C4-2B (cell line): ENCODE results near the gene RGP1.

ENCODE experiments used
- H3K27ac ChIP-seq: fragments of 450-650 bp; 2 replicates; pipeline ENCODE4 v1.5.1; 2017
- ZFX ChIP-seq: fragments of 450-650 bp; IDR thresholded peaks from 2 replicates; pipeline ENCODE4 v1.6.1; 2017
- TF ChIP-seq, protein P1 (sequence below): fragments of 450-650 bp; conservative IDR thresholded peaks from 2 replicates; pipeline ENCODE4 v1.5.1; 2017; ENCODE audit warnings: mild to moderate bottlenecking

Gene RGP1

DNA sequence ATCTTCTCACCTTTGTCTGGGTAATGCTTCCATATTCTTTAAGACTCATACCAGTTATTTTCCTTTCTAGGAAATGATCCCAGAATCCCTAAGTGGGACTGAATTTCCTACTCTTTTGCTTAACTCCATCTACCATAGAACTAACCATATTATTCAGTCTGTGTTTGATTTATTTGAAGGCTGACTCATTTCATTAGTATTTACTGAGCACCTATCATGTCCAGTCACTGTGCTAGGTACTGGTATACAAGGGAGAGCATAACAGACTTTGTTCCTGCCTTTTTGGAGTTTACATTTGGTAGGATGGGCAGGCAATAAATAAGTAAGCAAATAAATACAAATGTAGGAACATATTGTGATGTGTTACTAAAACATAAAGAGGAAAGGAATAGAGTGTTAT lies 46.6 kb downstream of the RGP1 start:
- no peak overlapping the region for H3K27ac ChIP-seq
- TF ChIP-seq, protein P1, sequence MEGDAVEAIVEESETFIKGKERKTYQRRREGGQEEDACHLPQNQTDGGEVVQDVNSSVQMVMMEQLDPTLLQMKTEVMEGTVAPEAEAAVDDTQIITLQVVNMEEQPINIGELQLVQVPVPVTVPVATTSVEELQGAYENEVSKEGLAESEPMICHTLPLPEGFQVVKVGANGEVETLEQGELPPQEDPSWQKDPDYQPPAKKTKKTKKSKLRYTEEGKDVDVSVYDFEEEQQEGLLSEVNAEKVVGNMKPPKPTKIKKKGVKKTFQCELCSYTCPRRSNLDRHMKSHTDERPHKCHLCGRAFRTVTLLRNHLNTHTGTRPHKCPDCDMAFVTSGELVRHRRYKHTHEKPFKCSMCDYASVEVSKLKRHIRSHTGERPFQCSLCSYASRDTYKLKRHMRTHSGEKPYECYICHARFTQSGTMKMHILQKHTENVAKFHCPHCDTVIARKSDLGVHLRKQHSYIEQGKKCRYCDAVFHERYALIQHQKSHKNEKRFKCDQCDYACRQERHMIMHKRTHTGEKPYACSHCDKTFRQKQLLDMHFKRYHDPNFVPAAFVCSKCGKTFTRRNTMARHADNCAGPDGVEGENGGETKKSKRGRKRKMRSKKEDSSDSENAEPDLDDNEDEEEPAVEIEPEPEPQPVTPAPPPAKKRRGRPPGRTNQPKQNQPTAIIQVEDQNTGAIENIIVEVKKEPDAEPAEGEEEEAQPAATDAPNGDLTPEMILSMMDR, result no peak
- TF ChIP-seq ZFX, result no peak

DNA sequence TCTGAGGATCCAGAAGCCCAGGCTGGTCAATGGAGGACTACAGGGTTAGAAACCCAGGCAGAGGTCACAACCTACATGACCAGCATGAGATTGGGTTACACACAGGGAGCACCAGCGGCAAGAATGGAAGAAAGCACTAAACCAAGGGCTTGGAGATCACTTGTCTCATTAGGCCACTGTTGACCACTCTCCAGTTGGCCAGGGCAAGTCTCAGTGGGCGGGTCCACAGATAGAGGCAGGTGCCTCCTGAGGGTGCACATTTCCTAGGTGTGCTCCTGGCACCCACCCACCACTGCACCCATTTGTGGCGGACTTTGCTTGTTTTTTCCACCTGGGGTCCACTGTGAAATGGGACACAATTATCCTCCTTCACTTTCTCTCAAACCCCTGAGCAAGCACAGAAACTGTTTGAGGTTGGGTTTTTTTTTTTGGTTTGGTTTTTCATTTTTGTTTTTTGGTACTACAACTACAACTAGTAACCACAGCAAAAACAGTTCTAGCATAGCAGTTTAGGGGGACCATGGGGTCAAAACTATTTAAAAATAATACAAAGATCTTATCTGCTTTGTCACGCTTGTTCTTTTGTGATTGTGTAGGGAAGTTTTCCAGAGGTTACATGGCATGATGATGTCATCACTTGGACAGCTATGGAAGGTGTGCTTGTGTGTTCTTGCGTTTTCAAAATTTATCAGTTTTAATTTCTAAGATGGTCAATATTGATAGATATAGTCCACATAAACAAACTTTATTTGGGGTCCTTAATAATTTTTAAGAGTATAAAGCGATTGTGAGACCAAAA lies 48.4 kb downstream of the RGP1 start:
- no peak overlapping the region for H3K27ac ChIP-seq
- no peak for TF ChIP-seq ZFX
- TF ChIP-seq, protein P1, result no peak

DNA sequence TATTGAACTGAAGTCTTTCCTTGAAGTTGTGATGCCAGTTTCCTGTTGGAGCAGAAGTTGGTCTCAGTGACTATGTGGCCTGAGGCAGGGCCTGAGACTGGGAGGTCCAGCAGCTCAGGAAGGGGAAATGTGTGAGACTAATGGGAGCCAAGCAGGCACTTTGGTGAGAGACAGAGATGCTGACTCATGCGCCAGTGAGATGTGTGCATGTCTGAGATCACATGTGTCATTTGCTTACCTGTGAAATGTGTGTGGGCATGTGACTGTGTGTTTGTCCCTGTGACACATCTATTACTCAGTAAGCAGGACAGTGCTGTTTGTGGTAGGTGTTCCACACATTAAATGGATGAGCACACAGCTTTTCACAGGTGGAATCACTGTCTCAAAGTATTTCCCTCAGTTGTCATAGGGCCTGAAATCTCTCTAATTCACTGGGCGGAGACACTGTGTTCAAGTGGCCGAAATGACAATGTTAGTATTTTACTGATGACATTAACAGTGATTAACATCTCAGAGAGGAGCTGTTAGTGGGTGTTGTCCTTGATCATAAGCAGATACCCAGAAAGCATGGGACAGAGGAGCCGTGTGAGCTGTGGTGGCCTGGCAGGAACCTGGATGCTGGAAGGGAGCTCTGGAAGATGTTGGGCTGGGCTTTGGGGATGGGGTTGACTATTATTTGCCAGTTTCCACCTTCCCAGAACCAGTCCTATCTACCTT lies 49.7 kb downstream of the RGP1 start:
- no peak for TF ChIP-seq ZFX
- TF ChIP-seq, protein P1, result no peak
- H3K27ac ChIP-seq, result no peak overlapping the region

- no peak overlapping the region for H3K27ac ChIP-seq
- TF ChIP-seq, protein P1, result no peak
- TF ChIP-seq ZFX, result no peak
These were observed 51.4 kb downstream of the RGP1 start for GRCh38 chr9:35800530-35800929.

- TF ChIP-seq, protein P1, result no peak
- TF ChIP-seq ZFX, result no peak
- H3K27ac ChIP-seq, result no peak overlapping the region
These were observed 52.4 kb downstream of the RGP1 start for GRCh38 chr9:35801328-35802128.

DNA sequence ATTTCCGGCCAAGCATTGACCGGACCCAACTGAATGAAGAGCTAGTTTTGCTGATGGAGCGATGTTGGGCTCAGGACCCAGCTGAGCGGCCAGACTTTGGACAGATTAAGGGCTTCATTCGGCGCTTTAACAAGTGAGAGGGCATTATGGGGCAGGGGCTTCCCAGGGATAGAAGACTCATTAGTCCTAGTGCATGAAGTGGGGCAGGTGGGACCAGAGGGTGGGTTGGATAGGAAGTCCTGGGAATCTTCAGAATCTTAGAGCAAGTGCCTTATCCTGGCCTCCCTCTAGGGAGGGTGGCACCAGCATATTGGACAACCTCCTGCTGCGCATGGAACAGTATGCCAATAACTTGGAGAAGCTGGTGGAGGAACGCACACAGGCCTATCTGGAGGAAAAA lies 57.0 kb downstream of the RGP1 start:
- TF ChIP-seq, protein P1, result no peak
- TF ChIP-seq ZFX, result no peak
- H3K27ac ChIP-seq, result no peak overlapping the region
